ENCODE measurements around the gene CHI3L2.
"Not testable (repeated sequence)": the region's sequence is repeated elsewhere in the genome, so short reads cannot be mapped to it uniquely, and the experiment has no call there.

The CHI3L2 gene

GRCh38 chr1:111214074-111214801 is 13.3 kb upstream of the CHI3L2 start:
- H3F3A ChIP-seq (ENCODE audit: insufficient read depth, low read length): peaks cover 26% of the 10 kb centered on the region
- TF ChIP-seq CTCF (IDR thresholded peaks at IDR 0.05; ENCODE audit: low read length) (no peak), EZH2 (IDR thresholded peaks at IDR 0.05; ENCODE audit: borderline replicate concordance, low read length) (no peak)
- H3K4me3 ChIP-seq (ENCODE audit: low read depth, low read length, poor library complexity, severe bottlenecking): peak overlapping the region; percentile 46
- no peaks in the 10 kb centered on the region for H3K9me3 ChIP-seq (ENCODE audit: low read length)
- H3K9ac ChIP-seq (ENCODE audit: low read length): peak overlapping the region; percentile 87
- H3K79me2 ChIP-seq (ENCODE audit: insufficient read depth, low read length): no peaks in the 10 kb centered on the region
- peak overlapping the region; percentile 100 for H3K27ac ChIP-seq (ENCODE audit: low read depth, low read length, poor library complexity, severe bottlenecking)
- no peaks in the 10 kb centered on the region for H3K36me3 ChIP-seq (ENCODE audit: insufficient read depth, low read length)
- no peaks in the 10 kb centered on the region for H3K9me2 ChIP-seq (ENCODE audit: low read depth, low read length)
- no peak overlapping the region for H2AFZ ChIP-seq (ENCODE audit: low read length)
- H3K27me3 ChIP-seq (ENCODE audit: insufficient read depth, low read length): no peaks in the 10 kb centered on the region
- H4K20me1 ChIP-seq (ENCODE audit: insufficient read depth, low read length): no peaks in the 10 kb centered on the region
- peak overlapping the region; percentile 70 for H3K4me2 ChIP-seq (ENCODE audit: low read length)
- peaks cover 74% of the 10 kb centered on the region for H3K4me1 ChIP-seq (ENCODE audit: insufficient read depth, low read length, severe bottlenecking)

DNA sequence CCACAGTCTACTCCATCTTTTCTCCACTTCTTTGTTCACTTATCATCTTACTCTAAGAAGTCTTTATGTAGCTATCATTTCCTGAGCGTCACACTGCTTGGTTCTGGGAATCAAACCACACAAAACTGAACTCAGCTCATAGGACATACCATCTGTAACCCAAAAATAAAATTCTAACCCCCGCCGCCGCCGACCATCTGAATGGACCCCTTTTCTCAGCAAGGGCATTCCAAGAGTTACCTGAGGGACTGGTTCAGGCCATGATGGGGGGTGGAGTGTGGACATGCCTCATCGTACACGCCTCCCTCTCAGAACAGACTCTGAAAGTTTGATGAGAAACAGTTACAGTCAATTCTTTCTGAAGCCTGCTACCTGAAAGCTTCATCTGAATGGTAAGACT is 12.6 kb upstream of the CHI3L2 start:
- TF ChIP-seq CTCF (IDR thresholded peaks at IDR 0.05; ENCODE audit: low read length) (no peak), EZH2 (IDR thresholded peaks at IDR 0.05; ENCODE audit: borderline replicate concordance, low read length) (no peak)
- peaks cover 80% of the 10 kb centered on the region for H3K4me1 ChIP-seq (ENCODE audit: insufficient read depth, low read length, severe bottlenecking)
- no peaks in the 10 kb centered on the region for H3K9me3 ChIP-seq (ENCODE audit: low read length)
- H3K9me2 ChIP-seq (ENCODE audit: low read depth, low read length): no peaks in the 10 kb centered on the region
- H3F3A ChIP-seq (ENCODE audit: insufficient read depth, low read length): peaks cover 30% of the 10 kb centered on the region
- H3K79me2 ChIP-seq (ENCODE audit: insufficient read depth, low read length): no peaks in the 10 kb centered on the region
- H3K27ac ChIP-seq (ENCODE audit: low read depth, low read length, poor library complexity, severe bottlenecking): peak overlapping the region; percentile 100
- H3K27me3 ChIP-seq (ENCODE audit: insufficient read depth, low read length): no peaks in the 10 kb centered on the region
- H3K36me3 ChIP-seq (ENCODE audit: insufficient read depth, low read length): no peaks in the 10 kb centered on the region
- peak overlapping the region; percentile 70 for H3K4me2 ChIP-seq (ENCODE audit: low read length)
- H3K9ac ChIP-seq (ENCODE audit: low read length): peak overlapping the region; percentile 87
- peak overlapping the region; percentile 46 for H3K4me3 ChIP-seq (ENCODE audit: low read depth, low read length, poor library complexity, severe bottlenecking)
- no peaks in the 10 kb centered on the region for H4K20me1 ChIP-seq (ENCODE audit: insufficient read depth, low read length)
- H2AFZ ChIP-seq (ENCODE audit: low read length): no peak overlapping the region

- peak overlapping the region; percentile 70 for H3K4me2 ChIP-seq (ENCODE audit: low read length)
- not testable (repeated sequence) for H4K20me1 ChIP-seq (ENCODE audit: insufficient read depth, low read length); H3K79me2 ChIP-seq (ENCODE audit: insufficient read depth, low read length); H3K9me2 ChIP-seq (ENCODE audit: low read depth, low read length); H2AFZ ChIP-seq (ENCODE audit: low read length); H3K9me3 ChIP-seq (ENCODE audit: low read length); H3K27me3 ChIP-seq (ENCODE audit: insufficient read depth, low read length); H3K36me3 ChIP-seq (ENCODE audit: insufficient read depth, low read length)
- H3K27ac ChIP-seq (ENCODE audit: low read depth, low read length, poor library complexity, severe bottlenecking): peak overlapping the region; percentile 100
- peaks cover 84% of the 10 kb centered on the region for H3K4me1 ChIP-seq (ENCODE audit: insufficient read depth, low read length, severe bottlenecking)
- peaks cover 30% of the 10 kb centered on the region for H3F3A ChIP-seq (ENCODE audit: insufficient read depth, low read length)
- peak overlapping the region; percentile 87 for H3K9ac ChIP-seq (ENCODE audit: low read length)
- peak overlapping the region; percentile 46 for H3K4me3 ChIP-seq (ENCODE audit: low read depth, low read length, poor library complexity, severe bottlenecking)
Measured at GRCh38 chr1:111215285-111215684, 12.2 kb upstream of the CHI3L2 start.

DNA sequence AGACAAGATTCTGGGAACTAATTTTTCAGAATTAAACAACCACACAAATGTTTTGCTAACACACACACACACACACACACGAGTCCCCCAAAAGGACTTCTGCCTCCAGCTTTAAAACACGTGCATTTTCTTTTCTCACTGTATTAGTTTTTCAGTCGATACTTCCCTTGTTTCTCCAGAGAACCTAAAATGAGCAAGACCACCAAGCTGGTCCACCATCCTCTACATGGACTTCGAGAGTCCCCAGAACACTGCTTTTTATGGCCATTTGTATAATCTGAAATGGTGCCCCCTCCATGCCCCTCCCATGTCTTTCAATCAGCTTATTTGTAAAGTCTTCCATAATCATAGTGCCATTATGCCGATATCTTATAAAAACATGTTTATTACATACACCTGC is 10.8 kb upstream of the CHI3L2 start:
- Histone ChIP-seq H4K20me1 (ENCODE audit: insufficient read depth, low read length) (no peaks in the 10 kb centered on the region), H3K9me2 (ENCODE audit: low read depth, low read length) (no peaks in the 10 kb centered on the region), H3K27me3 (ENCODE audit: insufficient read depth, low read length) (no peaks in the 10 kb centered on the region), H3K9me3 (ENCODE audit: low read length) (no peaks in the 10 kb centered on the region), H2AFZ (ENCODE audit: low read length) (no peak overlapping the region), H3K79me2 (ENCODE audit: insufficient read depth, low read length) (no peaks in the 10 kb centered on the region), H3K4me3 (ENCODE audit: low read depth, low read length, poor library complexity, severe bottlenecking) (peak overlapping the region; percentile 33), H3K4me1 (ENCODE audit: insufficient read depth, low read length, severe bottlenecking) (peaks cover 99% of the 10 kb centered on the region), H3K36me3 (ENCODE audit: insufficient read depth, low read length) (no peaks in the 10 kb centered on the region), H3K4me2 (ENCODE audit: low read length) (peak overlapping the region; percentile 64), H3K9ac (ENCODE audit: low read length) (peak overlapping the region; percentile 92), H3F3A (ENCODE audit: insufficient read depth, low read length) (peaks cover 30% of the 10 kb centered on the region), H3K27ac (ENCODE audit: low read depth, low read length, poor library complexity, severe bottlenecking) (peak overlapping the region; percentile 100)
- TF ChIP-seq CTCF (IDR thresholded peaks at IDR 0.05; ENCODE audit: low read length) (no peak), EZH2 (IDR thresholded peaks at IDR 0.05; ENCODE audit: borderline replicate concordance, low read length) (no peak)
